ENCODE data around the gene WDR19.
"Not testable (repeated sequence)": the region's sequence is repeated elsewhere in the genome, so short reads cannot be mapped to it uniquely, and the experiment has no call there.

Gene WDR19

DNA sequence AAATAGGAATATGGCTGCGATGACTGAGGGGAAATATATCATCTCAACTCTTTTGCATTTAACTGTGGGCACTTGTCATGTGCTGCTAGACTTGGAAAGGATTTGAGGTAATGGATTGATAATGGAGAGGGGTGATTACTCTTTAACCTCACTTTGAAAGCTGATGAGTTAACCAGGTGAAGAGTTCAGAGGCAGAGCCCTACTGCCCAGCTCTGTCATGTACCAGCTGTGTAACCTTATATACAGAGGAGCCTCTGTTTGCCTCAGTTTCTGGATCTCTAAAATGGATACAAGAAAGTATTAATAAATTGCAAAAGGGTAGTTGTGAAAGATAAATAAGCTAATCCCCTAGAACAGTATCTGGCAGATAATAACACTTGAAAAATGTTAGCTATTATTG, 51.5 kb downstream of the WDR19 start:
- no peak for DNase-seq

GRCh38 chr4:39235021-39235420, 52.7 kb downstream of the WDR19 start:
- DNase-seq = no peak

DNA sequence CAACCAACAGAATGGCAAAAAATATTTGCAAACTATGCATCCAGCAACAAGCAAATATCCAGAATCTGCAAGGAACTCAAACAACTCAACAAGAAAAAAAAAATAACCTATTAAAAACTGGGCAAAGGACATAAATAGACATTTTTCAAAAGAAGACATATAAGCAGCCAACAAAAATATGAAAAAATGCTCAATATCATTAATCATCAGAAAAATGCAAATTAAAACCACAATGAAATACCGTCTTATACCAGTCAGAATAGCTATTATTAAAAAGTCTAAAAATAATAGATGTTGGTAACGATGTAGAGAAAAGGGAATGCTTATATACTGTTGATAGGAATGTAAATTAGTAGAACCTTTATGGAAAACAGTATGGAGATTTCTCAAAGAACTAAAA, 53.4 kb downstream of the WDR19 start:
- no peak for DNase-seq

DNA sequence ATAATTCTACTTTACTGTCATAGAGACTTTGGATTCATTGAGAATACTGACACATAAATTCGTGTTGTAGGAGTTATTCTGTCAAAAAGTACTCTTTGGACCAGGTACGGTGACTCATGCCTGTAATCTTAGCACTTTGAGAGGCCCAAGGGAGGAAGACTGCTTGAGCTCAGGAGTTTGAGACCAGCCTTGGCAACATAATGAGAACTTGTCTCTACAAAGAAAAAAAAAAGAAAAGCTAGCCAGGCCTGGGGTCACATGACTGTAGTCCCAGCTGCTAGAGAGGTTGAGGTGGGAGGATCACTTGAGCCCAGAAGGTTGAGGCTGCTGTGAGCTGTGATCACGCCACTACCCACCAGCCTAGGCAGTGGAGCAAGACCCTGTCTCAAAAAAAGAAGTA, 54.9 kb downstream of the WDR19 start:
- DNase-seq = no peak

GRCh38 chr4:39243462-39243861, 61.1 kb downstream of the WDR19 start:
- no peak for DNase-seq

GRCh38 chr4:39255266-39255665, 72.9 kb downstream of the WDR19 start:
- DNase-seq = no peak

DNA sequence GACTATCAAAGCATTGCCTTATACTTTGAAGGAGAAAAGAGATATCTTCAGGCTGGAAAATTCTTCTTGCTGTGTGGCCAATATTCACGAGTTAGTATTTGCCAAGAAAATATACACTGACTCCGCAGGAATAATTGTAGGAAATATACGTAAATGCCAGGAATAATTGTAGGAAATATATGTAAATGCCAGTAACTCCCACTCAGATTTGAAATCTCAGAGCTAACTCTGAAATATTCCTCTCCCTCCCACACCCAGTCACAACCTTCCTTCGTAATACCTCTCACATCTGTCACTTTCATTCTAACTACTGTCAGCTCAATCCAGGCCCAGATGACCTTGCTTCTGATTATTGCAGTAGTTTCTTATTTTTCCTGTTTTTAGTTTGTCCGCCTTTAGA, 73.5 kb downstream of the WDR19 start:
- DNase-seq = no peak

DNA sequence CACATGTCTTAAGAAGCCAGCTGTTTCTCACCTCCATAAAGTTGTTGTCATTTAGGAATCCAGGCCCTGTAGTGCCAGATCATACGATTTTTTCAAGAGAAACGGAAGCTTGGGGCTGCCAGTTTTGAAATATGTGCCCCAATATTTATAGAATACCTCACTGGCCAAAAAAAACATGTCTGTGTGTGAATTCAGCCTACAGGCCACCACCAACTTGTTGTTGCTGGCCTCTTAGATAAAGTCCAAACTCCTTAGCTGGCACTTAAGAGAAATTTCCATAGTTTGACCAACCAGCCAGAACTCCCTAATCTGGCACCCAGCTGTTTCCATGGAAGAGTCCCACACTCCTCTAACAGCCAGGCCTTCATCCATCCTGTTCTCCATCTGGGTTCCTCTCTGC, 74.1 kb downstream of the WDR19 start:
- no peak for DNase-seq

GRCh38 chr4:39259571-39260330, 77.4 kb downstream of the WDR19 start:
- DNase-seq = no peak

DNA sequence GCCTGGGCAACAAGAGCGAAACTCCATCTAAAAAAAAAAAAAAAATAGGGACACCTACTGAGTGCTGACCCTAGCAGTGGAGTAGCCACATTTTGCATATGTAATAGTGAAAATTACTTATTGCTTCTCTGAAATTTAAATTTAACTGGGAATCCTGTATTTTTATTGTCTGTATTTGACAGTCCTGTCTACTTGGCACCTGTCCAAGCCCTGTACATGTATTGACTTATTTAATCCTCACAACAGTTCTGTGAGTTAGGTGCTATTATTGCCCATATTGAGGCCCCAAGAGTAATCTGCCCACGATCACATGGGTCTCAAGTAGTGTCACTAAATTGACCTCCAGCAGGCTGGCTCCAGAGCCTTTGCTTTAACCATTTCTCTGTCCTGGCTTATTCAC, 81.6 kb downstream of the WDR19 start:
- DNase-seq = no peak

DNA sequence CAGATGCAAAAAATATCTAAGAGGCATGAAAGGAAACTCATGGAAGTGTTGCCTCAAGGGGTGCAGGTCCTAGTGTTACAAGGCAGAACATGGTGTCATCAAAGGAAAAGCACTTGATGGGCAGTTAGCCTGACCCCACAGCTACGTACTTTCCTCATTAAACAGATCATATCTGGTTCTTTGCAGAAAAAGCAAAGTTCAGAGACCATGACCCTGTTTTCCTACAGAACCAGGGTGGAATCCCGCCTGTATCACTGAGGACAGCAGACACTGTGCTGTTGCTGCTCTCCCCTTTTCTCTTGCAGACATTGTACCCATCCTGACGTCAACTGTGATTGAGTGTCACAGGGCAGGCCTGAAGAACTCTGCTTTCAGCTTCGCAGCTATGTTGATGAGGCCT, 92.2 kb downstream of the WDR19 start:
- no peak for DNase-seq

DNA sequence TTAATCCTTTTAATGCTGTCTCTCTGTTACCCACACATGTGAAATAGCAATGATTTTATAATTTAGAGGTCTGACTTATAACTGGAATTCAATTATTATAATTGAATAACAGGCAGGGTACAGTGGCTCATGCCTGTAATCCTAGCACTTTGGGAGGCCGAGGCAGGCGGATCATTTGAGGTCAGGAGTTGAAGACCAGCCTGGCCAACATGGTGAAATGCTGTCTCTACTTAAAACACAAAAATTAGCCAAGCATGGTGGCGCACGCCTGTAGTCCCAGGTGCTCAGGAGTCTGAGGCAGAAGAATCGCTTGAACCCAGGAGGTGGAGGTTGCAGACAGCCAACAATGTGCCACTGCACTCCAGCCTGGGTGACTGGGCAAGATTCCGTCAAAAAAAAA, 95.3 kb downstream of the WDR19 start:
- DNase-seq = not testable (repeated sequence)

DNA sequence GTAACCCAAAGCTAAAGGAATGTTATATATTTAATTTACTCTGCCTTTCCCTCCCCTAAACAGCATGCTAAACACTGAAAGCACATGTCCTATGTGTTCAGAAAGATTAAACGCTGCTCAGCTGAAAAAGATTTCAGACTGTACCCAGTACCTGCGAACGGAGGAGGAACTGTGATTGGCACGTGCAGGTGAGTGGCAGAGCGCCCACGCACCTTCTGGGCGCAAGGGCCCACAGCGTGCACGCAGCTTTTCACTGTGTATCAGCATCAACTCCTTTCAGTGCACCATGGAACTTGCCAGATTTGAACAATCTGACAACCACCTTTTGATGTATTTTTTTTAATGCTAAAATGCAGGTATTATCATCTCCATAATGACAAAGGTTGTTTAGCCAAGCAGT, 96.1 kb downstream of the WDR19 start:
- DNase-seq = no peak

- no peak for DNase-seq
Measured at GRCh38 chr4:39279416-39279815, 97.1 kb downstream of the WDR19 start.

GRCh38 chr4:39280770-39281169, 98.4 kb downstream of the WDR19 start:
- DNase-seq = no peak

- no peak for DNase-seq
Measured at GRCh38 chr4:39285111-39285795, 102.9 kb downstream of the WDR19 start.

DNA sequence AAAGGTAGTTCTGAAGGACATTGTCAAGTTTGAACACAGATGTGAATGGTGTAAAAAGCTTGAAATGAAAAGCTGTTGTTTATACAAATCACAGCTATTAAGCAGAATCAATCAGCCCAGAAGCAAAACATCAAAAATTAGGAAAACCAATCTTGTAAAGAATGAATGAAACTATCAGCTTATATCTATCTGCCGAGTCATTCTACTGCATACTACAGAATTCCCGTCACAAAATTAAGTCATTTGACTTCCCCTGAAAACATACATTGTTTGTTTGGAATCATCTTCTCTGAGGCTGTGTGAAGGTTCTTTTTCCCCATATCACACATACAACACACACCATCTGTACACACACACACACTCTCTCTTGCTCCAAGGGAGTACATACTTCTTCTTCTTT, 103.5 kb downstream of the WDR19 start:
- no peak for DNase-seq

GRCh38 chr4:39286263-39286662, 103.9 kb downstream of the WDR19 start:
- DNase-seq = no peak

DNA sequence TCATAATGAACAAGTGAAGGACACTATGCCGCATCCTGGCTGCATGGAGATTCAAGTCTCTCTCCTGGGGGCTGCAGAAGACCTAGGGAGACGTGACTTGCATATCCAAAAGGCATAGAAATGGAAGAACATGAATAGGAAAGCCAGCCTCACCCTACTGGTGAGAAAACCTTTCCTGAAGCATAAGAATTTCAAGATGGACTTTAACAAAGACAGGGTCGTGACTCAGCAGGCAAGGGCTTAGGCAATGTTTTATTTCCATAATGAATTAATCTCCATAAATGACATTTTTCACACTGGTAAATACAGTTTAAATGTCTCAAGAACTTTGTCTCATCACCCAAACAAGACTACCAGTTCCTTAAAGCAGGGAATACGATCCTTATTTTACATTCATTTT, 104.9 kb downstream of the WDR19 start:
- DNase-seq = no peak

GRCh38 chr4:39291686-39292085, 109.4 kb downstream of the WDR19 start:
- no peak for DNase-seq

DNA sequence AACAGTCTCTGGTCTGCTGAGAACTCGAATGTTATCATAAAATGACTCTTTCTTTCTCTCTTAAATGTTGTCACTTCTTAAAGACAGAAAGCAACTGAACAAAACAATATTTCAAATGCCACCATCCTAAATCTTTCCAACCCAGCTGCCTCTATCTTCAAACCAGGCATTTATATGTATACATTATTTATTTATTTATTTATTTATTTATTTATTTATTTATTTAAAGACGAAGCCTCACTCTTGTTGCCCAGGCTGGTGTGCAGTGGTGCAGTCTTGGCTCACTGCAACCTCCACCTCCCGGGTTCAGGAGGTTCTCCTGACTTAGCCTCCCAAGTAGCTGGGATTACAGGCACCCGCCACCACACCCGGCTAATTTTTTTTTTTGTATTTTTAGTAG, 110.1 kb downstream of the WDR19 start:
- not testable (repeated sequence) for DNase-seq

GRCh38 chr4:39295784-39296183, 113.5 kb downstream of the WDR19 start:
- DNase-seq = no peak

DNA sequence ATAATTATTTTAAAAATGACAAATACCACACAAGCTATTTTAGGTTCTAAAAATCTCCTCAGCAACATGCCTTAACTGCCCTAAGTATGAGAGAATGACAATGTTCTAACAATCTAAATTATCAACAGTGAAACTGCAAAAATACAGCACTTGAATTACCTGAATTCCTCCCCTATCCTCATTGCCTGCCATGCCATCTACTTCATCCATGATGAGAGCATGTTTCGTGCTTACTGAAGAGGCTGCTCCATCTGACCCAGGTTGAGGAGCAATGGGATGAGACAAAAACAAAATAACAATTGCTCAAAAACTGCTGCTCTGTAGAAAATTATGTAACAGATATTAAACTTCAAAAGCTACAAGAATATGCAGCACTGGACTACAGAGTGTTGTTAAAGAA, 120.6 kb downstream of the WDR19 start:
- no peak for DNase-seq

- no peak for DNase-seq
Measured at GRCh38 chr4:39303871-39304270, 121.5 kb downstream of the WDR19 start.

DNA sequence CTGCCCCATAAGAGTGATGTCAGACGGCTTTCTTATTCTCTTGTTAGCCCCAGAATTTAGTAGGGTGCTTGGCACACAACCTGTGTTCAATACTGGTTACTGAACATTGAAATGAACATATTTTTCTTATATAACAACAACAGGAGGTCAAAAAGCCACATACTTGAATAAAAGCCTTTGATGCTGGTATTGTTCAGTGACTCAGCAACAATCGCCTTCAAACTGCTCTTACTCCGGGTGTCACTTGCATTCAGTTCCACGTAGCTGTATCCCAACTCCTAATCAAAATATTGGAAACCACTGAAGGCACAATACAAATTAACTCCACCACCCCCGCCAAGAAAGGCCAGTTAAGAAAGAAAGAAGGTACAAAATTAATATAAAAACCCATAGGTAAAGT, 122.3 kb downstream of the WDR19 start:
- no peak for DNase-seq

Measured in cortex of kidney (tissue), 1 donor.